K562 (cell line): ENCODE results near the gene KCTD11. TPM values are rescaled to one million over a fixed set of nuclear protein-coding genes. Genes with fewer than 3 reads are reported as not detected.
A peak's percentile ranks its signal among the peaks of the same experiment; 100 is the strongest.

Source experiments
- CBFA2T3 ChIP-seq: fragments of 450-650 bp; IDR thresholded peaks from 2 replicates; pipeline ENCODE4 v1.6.1; 2017
- CEBPZ ChIP-seq: fragments of 150-350 bp; IDR thresholded peaks from 2 replicates; pipeline ENCODE4 v1.6.1; 2014; ENCODE audit warnings: low read depth, mild to moderate bottlenecking, low read length, borderline replicate concordance
- MYC ChIP-seq, 2 experiments: fragments of 250-450 bp in 1 of 2; sonication (Bioruptor Pico) in 1 of 2; IDR thresholded peaks; 2 replicates each; pipeline versions ENCODE4 v1.5.1 to v1.6.1; 2012 to 2021; ENCODE audit warnings: low read depth in 2 of 2, borderline replicate concordance in 1 of 2, improper control_type of control experiment in 1 of 2, low read length in 1 of 2, mild to moderate bottlenecking in 1 of 2, moderate library complexity in 1 of 2
- PCBP2 ChIP-seq: fragments of 200-400 bp; formaldehyde crosslinking; IDR thresholded peaks from 2 replicates; pipeline ENCODE4 v1.6.1; 2018; ENCODE audit warnings: low read length, low read depth, mild to moderate bottlenecking, moderate library complexity; ENCODE audit not compliant: poor library complexity, severe bottlenecking
- PKNOX1 ChIP-seq: fragments of 450-650 bp; IDR thresholded peaks from 2 replicates; pipeline ENCODE4 v1.6.1; 2016
- THAP12 ChIP-seq: fragments of 250-450 bp; sonication (Bioruptor Pico); IDR thresholded peaks from 2 replicates; pipeline ENCODE4 v1.9.0; 2021; ENCODE audit warnings: mild to moderate bottlenecking, inconsistent platforms
- ZNF133 ChIP-seq: fragments of 250-450 bp; sonication (Bioruptor Pico); IDR thresholded peaks from 2 replicates; pipeline ENCODE4 v1.4.0; 2020; ENCODE audit warnings: mild to moderate bottlenecking
- ZNF318 ChIP-seq, 2 experiments: fragments of 450-650 bp; IDR thresholded peaks; 2 replicates each; pipeline ENCODE4 v1.6.1; 2016; ENCODE audit warnings: mild to moderate bottlenecking in 2 of 2, borderline replicate concordance in 1 of 2, low read depth in 1 of 2, moderate library complexity in 1 of 2
- polyA plus RNA-seq, 8 experiments: library from polyadenylated mRNA; depleted of rRNA in 4 of 8; stranded (reverse) in 5 of 8; unstranded in 3 of 8; fragments of >200 nt; fragmentation: Nextera tagmentation in 2 of 8; fragmentation: Illumina TruSeq in 1 of 8; extraction: Ambion mirVana in 2 of 8; extraction: Trizol in 1 of 8; gene quantifications; 2 replicates each; pipeline versions ENCODE4 v1.2.1 to v1.2.3, GENCODE V29; 2011 to 2014; ENCODE audit warnings: inconsistent platforms in 1 of 8, missing spikeins in 1 of 8
- total RNA-seq, 7 experiments: library from RNA; depleted of rRNA in 6 of 7; stranded (reverse); fragments of >200 nt in 6 of 7; fragmentation: Illumina TruSeq in 2 of 7; extraction: Trizol in 2 of 7; gene quantifications; 2 replicates each; pipeline versions ENCODE4 v1.2.1 to v1.2.3, GENCODE V29; 2011 to 2021; ENCODE audit warnings: low replicate concordance in 1 of 7

Gene KCTD11
- total and polyA plus RNA-seq, 9 of the 15 experiments (the other 6 are each of a cell fraction or from before 2014, with no cell fraction given): 0.01 to 3.2 (median 2.5) TPM; not detected in 1

GRCh38 chr17:7306911-7307685 lies 44.9 kb upstream of the KCTD11 start, which contains the start of gene EIF5A (continued):
- TF ChIP-seq ZNF318 (IDR thresholded peaks at IDR 0.05; ENCODE audit: borderline replicate concordance in 1 of 2, low read depth in 1 of 2) (no peak), MYC (IDR thresholded peaks at IDR 0.05; ENCODE audit: low read depth, low read length) (no peak; the same call in 1 of the 2 replicates), MYC (CRISPR knock-in tag; IDR thresholded peaks at IDR 0.05; ENCODE audit: borderline replicate concordance, low read depth) (no peak), PKNOX1 (peak; percentile 88), CEBPZ (no peak), PCBP2 (no peak), CBFA2T3 (no peak), ZNF133 (CRISPR knock-in tag) (no peak), THAP12 (CRISPR knock-in tag) (no peak)
